AG04449 (cell line): Measurements from ENCODE around the gene PSD2.

Experiments used
- CTCF ChIA-PET: fragments of 350-600 bp; formaldehyde crosslinking; extraction: SDS; loops from one replicate; lab custom pipeline; 2021; ENCODE audit warnings: antibody characterized with exemption; lab: Yijun Ruan, JAX
- POLR2A ChIA-PET: fragments of 400-600, 350-600 bp; formaldehyde crosslinking; extraction: SDS; loops from one replicate; lab custom pipeline; 2020; ENCODE audit warnings: antibody characterized with exemption, inconsistent platforms; lab: Yijun Ruan, JAX
- DNase-seq: peaks from one replicate; pipeline ENCODE4 v3.0.0-alpha.2; 2010; ENCODE audit warnings: low read depth, low spot score
- H3K4me3 ChIP-seq: 2 replicates; pipeline ENCODE4 v1.5.1; 2011; ENCODE audit warnings: low read depth, mild to moderate bottlenecking, control low read depth, low read length
- TF ChIP-seq, protein P1 (sequence below): IDR thresholded peaks from one replicate; pipeline ENCODE4 v1.5.1; 2011; ENCODE audit warnings: mild to moderate bottlenecking, moderate library complexity, low read length, control low read depth, inconsistent platforms; ENCODE audit not compliant: insufficient read depth; ENCODE audit errors: missing control alignments

PSD2 gene

GRCh38 chr5:139799359-139799758, 3.8 kb downstream of the PSD2 start:
- TF ChIP-seq, protein P1, sequence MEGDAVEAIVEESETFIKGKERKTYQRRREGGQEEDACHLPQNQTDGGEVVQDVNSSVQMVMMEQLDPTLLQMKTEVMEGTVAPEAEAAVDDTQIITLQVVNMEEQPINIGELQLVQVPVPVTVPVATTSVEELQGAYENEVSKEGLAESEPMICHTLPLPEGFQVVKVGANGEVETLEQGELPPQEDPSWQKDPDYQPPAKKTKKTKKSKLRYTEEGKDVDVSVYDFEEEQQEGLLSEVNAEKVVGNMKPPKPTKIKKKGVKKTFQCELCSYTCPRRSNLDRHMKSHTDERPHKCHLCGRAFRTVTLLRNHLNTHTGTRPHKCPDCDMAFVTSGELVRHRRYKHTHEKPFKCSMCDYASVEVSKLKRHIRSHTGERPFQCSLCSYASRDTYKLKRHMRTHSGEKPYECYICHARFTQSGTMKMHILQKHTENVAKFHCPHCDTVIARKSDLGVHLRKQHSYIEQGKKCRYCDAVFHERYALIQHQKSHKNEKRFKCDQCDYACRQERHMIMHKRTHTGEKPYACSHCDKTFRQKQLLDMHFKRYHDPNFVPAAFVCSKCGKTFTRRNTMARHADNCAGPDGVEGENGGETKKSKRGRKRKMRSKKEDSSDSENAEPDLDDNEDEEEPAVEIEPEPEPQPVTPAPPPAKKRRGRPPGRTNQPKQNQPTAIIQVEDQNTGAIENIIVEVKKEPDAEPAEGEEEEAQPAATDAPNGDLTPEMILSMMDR, result no peak
- POLR2A ChIA-PET, result no interaction called here
- CTCF ChIA-PET, result interaction anchor here (0.8 to 5.8 kb wide), 7 partner anchors 12 to 552 kb away, joined by 3 to 62 read pairs (median 5); no protein-coding TSS in a partner anchor
- no peak overlapping the region for H3K4me3 ChIP-seq
- no peak for DNase-seq

GRCh38 chr5:139803978-139804377, 8.4 kb downstream of the PSD2 start:
- CTCF ChIA-PET, result interaction anchor here (9.1 kb wide), 1 partner anchor 15 kb away, joined by 60 read pairs; no protein-coding TSS in a partner anchor
- no peak overlapping the region for H3K4me3 ChIP-seq
- TF ChIP-seq, protein P1, result no peak
- POLR2A ChIA-PET, result no interaction called here
- no peak for DNase-seq

DNA sequence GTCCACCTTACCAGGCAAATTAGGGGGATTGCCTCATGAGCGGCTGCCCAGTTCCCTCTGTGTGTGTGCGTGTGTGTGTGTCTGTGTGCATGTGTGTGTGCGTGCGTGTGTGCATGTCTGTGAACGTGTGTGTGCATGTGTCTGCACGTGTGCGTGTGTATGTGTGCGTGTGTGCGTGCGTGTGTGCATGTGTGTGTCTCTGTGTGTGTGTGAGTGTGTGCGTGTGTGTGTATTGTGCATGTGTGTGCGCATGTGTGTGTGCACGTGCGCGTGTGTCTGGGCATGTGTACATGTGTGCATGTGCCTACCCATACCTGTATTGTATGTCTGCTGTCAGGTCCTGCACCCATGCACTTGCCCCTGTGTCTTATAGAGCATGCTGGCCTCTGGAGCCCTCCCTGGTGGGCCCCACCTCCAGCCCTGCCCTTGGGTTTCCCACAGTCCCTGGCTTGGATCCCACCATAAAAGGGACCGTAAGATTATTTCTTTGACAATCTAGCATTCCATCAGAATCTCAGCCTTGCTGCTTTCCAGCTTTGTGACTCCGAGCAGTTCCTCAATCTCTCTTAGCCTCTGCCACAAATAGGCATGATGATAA, 9.3 kb downstream of the PSD2 start:
- no peak overlapping the region for H3K4me3 ChIP-seq
- CTCF ChIA-PET, result interaction anchor here (1.5 to 9.1 kb wide), 2 partner anchors 16 to 57 kb away, joined by 4 to 60 read pairs; no protein-coding TSS in a partner anchor
- TF ChIP-seq, protein P1, result no peak
- POLR2A ChIA-PET, result no interaction called here
- DNase-seq, result no peak

DNA sequence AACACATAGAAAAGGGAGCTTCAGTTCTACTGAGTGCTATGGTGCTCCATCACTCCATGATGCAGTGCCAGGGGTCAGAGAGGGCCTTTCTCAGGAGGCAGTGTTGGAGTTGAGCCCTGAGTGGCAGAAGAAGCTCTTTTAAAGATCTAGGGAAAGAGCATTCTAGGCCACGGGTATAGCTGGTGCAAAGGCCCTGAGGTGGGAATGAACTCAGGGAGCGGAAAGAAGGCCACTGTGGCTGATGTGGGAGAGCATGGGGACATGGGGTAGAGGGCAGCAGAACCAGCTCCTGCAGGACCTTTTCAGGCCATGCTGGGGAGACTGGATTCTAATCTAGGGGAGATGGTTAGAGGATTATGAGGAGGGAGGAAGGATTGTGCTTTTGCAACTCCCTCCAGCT, 9.9 kb downstream of the PSD2 start:
- DNase-seq, result no peak
- ChIA-PET POLR2A (no interaction called here), CTCF (interaction anchor here (0.9 to 9.1 kb wide), 5 partner anchors 9 to 164 kb away, joined by 3 to 60 read pairs (median 4); partner anchors contain the start of gene PSD2)
- TF ChIP-seq, protein P1, result no peak
- no peak overlapping the region for H3K4me3 ChIP-seq

DNA sequence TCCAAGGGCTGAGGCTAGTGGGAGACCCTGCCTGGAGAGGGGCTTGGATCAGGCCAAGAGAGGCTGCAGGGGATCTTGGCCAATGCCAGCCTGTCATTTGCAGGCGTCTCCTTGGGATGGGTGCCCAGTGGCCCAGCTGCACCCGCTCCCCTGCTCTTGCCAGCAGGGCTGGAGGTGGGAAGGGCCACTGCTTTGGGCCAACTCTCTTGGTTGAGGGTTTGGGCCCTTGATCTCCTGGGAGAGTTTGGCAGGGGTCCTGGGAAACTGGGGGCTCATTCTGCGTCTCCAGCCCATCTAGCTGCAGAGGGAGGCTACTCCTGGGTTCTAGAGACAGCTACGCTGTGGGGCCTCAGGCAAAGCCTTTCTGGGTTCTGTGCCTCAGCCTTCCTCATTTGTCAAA, 10.5 kb downstream of the PSD2 start:
- POLR2A ChIA-PET, result no interaction called here
- no peak for DNase-seq
- TF ChIP-seq, protein P1, result no peak
- no peak overlapping the region for H3K4me3 ChIP-seq
- CTCF ChIA-PET, result interaction anchor here (0.9 to 9.1 kb wide), 4 partner anchors 10 to 163 kb away, joined by 3 to 60 read pairs (median 6); partner anchors contain the start of gene PSD2

DNA sequence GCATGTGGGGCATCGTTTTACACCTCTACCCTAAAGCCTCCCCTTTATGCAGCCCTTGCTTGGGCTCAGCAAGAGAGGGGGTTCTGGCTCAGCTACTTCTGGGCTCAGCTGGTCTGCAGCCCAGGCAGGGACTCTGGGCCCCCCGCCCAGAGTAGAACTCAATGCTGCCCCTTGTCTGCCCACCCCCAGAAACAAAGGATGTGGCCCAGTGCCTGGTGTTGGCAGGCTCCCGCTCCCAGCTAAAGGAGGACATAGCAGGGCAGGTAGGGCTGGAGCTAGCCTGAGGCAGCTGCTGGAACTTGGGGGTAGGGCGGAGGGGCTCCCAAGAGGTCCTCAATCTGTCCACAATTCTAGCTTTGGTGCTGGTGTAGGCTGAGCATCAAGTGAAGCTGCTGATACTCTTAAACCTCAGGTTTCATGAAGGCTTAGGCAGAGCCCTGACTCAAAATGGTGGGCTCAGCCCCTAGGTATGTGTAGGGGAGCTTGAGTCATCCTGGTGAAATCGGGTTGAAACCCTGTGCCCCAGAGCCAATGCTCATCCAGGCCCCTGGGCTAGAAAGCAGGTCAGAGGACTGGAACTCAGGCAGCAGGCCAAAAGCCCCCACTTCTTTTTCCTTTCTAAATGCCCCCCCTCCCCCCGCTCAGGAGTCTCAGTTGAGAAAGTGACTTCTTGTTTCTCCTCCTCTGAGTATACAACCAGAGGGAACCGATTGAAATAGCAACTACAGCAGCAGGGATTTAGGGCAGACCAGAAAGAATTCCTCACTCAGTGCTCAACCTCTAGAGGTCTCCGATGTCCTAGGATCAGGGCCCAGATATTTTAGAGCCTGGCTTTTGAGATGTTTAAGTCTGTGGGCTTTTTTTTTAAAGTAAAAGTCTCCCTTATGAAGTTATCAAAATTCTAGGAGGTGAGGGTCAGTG, 11.4 kb downstream of the PSD2 start:
- POLR2A ChIA-PET, result no interaction called here
- CTCF ChIA-PET, result interaction anchor here (0.8 to 9.1 kb wide), 6 partner anchors 10 to 162 kb away, joined by 3 to 60 read pairs (median 4); partner anchors contain the start of gene PSD2
- H3K4me3 ChIP-seq, result no peak overlapping the region
- TF ChIP-seq, protein P1, result no peak
- no peak for DNase-seq
